HPDE6-E6E7 (cell line): Measurements from ENCODE around the gene RIT1.

Experiments
- DNase-seq: peaks from one replicate; pipeline ENCODE4 v3.0.0; 2011; ENCODE audit warnings: missing footprints; ENCODE audit errors: extremely low spot score

RIT1 gene

GRCh38 chr1:155911156-155912055 lies at the start of gene RIT1:
Gene RIT1, minus strand, starts transcription at chr1:155911349. Its CDS starts 588 bp downstream, at chr1:155910761.
- DNase-seq = peak; percentile 74

GRCh38 chr1:155960081-155960745 lies 49.1 kb upstream of the RIT1 start:
- DNase-seq = no peak

- no peak for DNase-seq
Measured at GRCh38 chr1:155957411-155957915, 46.3 kb upstream of the RIT1 start.

- no peak for DNase-seq
Measured at GRCh38 chr1:155954645-155955044, 43.5 kb upstream of the RIT1 start.

- no peak for DNase-seq
Measured at GRCh38 chr1:155952505-155952890, 41.3 kb upstream of the RIT1 start.

GRCh38 chr1:155951753-155952504 lies 40.8 kb upstream of the RIT1 start:
- no peak for DNase-seq

GRCh38 chr1:155950829-155951228 lies 39.7 kb upstream of the RIT1 start:
- DNase-seq = no peak

- no peak for DNase-seq
Measured at GRCh38 chr1:155947741-155948140, 36.6 kb upstream of the RIT1 start.

- no peak for DNase-seq
Measured at GRCh38 chr1:155947292-155947691, 36.1 kb upstream of the RIT1 start.

- no peak for DNase-seq
Measured at GRCh38 chr1:155946633-155947219, 35.6 kb upstream of the RIT1 start.

- no peak for DNase-seq
Measured at GRCh38 chr1:155944444-155944799, 33.3 kb upstream of the RIT1 start.

GRCh38 chr1:155942578-155943141 lies 31.5 kb upstream of the RIT1 start:
- DNase-seq = no peak

- DNase-seq = no peak
Measured at GRCh38 chr1:155941845-155942531, 30.8 kb upstream of the RIT1 start.

GRCh38 chr1:155940993-155941844 lies 30.1 kb upstream of the RIT1 start, which contains the start of gene RXFP4:
Gene RXFP4, plus strand, starts transcription at chr1:155941638. Its CDS starts 72 bp downstream, at chr1:155941710.
- DNase-seq = peak; percentile 25

GRCh38 chr1:155940482-155940992 lies 29.4 kb upstream of the RIT1 start:
- peak; percentile 26 for DNase-seq

GRCh38 chr1:155938220-155938627 lies 27.1 kb upstream of the RIT1 start:
- peak; percentile 56 for DNase-seq

- no peak for DNase-seq
Measured at GRCh38 chr1:155934936-155935590, 23.9 kb upstream of the RIT1 start.

GRCh38 chr1:155934097-155934935 lies 23.2 kb upstream of the RIT1 start, which contains the start of gene KHDC4:
Gene KHDC4, minus strand, starts transcription at chr1:155934413. Its CDS starts 40 bp downstream, at chr1:155934373.
- DNase-seq = peak; percentile 94
